Mesenteric fat pad (tissue), 1 donor: Measurements from ENCODE around the gene AGAP1. TPM values are rescaled to one million over a fixed set of nuclear protein-coding genes. Genes with fewer than 3 reads are reported as not detected.
"Not testable (repeated sequence)": the region's sequence is repeated elsewhere in the genome, so short reads cannot be mapped to it uniquely, and the experiment has no call there.

Source experiments
- DNase-seq: peaks from one replicate; pipeline ENCODE4 v3.0.0-alpha.2; 2020; ENCODE audit warnings: low spot score
- total RNA-seq: library from RNA; stranded (reverse); fragmentation: NEBNext Ultra II Directional; extraction: Animal tissue kit (Norgen Biotek cat#: 25700); gene quantifications from one replicate; pipeline ENCODE4 v1.2.1, GENCODE V29; 2021
- donor health status: DM: yes; HTN: yes; CAD: no.

Gene AGAP1
- total RNA-seq, 1 donor from 2014 or later: 26.5 TPM

- no peak for DNase-seq
These were observed 260.7 kb downstream of the AGAP1 start for GRCh38 chr2:235754357-235755207.

GRCh38 chr2:235756491-235756890 is 262.6 kb downstream of the AGAP1 start:
- no peak for DNase-seq

GRCh38 chr2:235757212-235757611 is 263.4 kb downstream of the AGAP1 start:
- DNase-seq: no peak

- DNase-seq: no peak
These were observed 263.8 kb downstream of the AGAP1 start for GRCh38 chr2:235757640-235758039.

GRCh38 chr2:235762832-235763598 is 269.2 kb downstream of the AGAP1 start:
- no peak for DNase-seq

GRCh38 chr2:235763816-235764215 is 270.0 kb downstream of the AGAP1 start:
- DNase-seq: no peak

- DNase-seq: not testable (repeated sequence)
These were observed 270.6 kb downstream of the AGAP1 start for GRCh38 chr2:235764478-235764877.

GRCh38 chr2:235765181-235765820 is 271.5 kb downstream of the AGAP1 start:
- no peak for DNase-seq

- no peak for DNase-seq
These were observed 272.4 kb downstream of the AGAP1 start for GRCh38 chr2:235766278-235766677.

GRCh38 chr2:235768606-235769005 is 274.8 kb downstream of the AGAP1 start:
- DNase-seq: no peak

GRCh38 chr2:235769046-235769445 is 275.2 kb downstream of the AGAP1 start:
- peak; percentile 67 for DNase-seq

GRCh38 chr2:235770909-235771820 is 277.3 kb downstream of the AGAP1 start:
- DNase-seq: no peak

GRCh38 chr2:235773188-235773928 is 279.5 kb downstream of the AGAP1 start:
- no peak for DNase-seq

- no peak for DNase-seq
These were observed 280.5 kb downstream of the AGAP1 start for GRCh38 chr2:235774153-235774870.

GRCh38 chr2:235776531-235776930 is 282.7 kb downstream of the AGAP1 start:
- DNase-seq: no peak

GRCh38 chr2:235779444-235779896 is 285.6 kb downstream of the AGAP1 start:
- DNase-seq: no peak

GRCh38 chr2:235780401-235780800 is 286.6 kb downstream of the AGAP1 start:
- no peak for DNase-seq

- no peak for DNase-seq
These were observed 287.9 kb downstream of the AGAP1 start for GRCh38 chr2:235781775-235782174.

GRCh38 chr2:235784788-235785187 is 290.9 kb downstream of the AGAP1 start:
- no peak for DNase-seq
